Erythroblast (primary cell): ENCODE results near the gene SCUBE1.

Source experiments
- GATA1 ChIP-seq: IDR thresholded peaks from 2 replicates; pipeline ENCODE4 v1.6.1; 2011; ENCODE audit warnings: low read depth, mild to moderate bottlenecking, control low read depth, low read length, moderate library complexity
- POLR2A ChIP-seq: IDR thresholded peaks from 2 replicates; pipeline ENCODE4 v1.6.1; 2011; ENCODE audit warnings: mild to moderate bottlenecking, low read length

GRCh38 chr22:43162412-43163150 is 180.6 kb downstream of the SCUBE1 start:
- TF ChIP-seq POLR2A: no peak
- no peak for TF ChIP-seq GATA1
